Prostate gland (tissue), 2 donors: ENCODE measurements around the gene TMEM181.

Experiments used
- POLR2AphosphoS5 ChIP-seq: sonication (generic); formaldehyde crosslinking; IDR thresholded peaks from one replicate; pipeline ENCODE4 v1.6.1; 2017; ENCODE audit warnings: antibody characterized with exemption
- TF ChIP-seq, protein P1 (sequence below), 4 experiments: fragments of 200-600 bp in 2 of 4; fragments of 450-650 bp in 2 of 4; sonication (generic) in 2 of 4; IDR thresholded peaks; 1 replicate in 3 of 4; 2 replicates in 1 of 4; pipeline ENCODE4 v1.5.1; 2016 to 2019; ENCODE audit warnings: antibody characterized with exemption in 4 of 4, mild to moderate bottlenecking in 2 of 4, moderate library complexity in 2 of 4

DNA sequence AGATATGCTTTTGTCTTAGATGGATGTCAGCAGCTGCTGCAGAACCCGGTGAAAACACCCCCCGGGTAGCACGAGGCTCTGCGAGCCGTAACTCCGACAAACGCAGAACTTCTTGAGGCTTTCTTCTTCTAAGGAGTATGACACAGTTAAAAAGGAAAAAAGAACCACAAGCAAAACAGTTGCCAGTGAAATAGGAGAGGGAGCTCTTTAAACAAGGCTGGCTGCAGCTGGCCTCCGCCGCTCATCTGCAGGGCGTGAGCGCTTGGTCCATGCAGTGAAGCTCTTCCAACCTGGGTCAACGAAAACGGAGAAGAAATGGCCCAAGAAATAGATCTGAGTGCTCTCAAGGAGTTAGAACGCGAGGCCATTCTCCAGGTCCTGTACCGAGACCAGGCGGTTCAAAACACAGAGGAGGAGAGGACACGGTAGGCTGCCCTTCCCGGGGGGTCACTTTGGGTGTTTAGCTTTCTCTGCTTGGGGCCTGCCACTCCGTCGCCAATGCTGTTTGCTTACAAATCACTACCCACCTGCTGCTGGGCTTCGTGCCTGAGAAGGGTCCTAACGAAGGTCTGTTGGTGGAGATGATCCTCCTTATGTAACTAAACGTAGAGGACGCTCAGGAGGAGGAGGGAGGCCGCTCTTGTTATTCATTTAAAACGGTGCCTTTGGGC is 103.2 kb downstream of the TMEM181 start:
- no peak for TF ChIP-seq POLR2AphosphoS5
- TF ChIP-seq, protein P1, sequence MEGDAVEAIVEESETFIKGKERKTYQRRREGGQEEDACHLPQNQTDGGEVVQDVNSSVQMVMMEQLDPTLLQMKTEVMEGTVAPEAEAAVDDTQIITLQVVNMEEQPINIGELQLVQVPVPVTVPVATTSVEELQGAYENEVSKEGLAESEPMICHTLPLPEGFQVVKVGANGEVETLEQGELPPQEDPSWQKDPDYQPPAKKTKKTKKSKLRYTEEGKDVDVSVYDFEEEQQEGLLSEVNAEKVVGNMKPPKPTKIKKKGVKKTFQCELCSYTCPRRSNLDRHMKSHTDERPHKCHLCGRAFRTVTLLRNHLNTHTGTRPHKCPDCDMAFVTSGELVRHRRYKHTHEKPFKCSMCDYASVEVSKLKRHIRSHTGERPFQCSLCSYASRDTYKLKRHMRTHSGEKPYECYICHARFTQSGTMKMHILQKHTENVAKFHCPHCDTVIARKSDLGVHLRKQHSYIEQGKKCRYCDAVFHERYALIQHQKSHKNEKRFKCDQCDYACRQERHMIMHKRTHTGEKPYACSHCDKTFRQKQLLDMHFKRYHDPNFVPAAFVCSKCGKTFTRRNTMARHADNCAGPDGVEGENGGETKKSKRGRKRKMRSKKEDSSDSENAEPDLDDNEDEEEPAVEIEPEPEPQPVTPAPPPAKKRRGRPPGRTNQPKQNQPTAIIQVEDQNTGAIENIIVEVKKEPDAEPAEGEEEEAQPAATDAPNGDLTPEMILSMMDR (IDR thresholded peaks at IDR 0.05), result no peak
